GM13977 (cell line): ENCODE results near the gene SUMO4.

Experiments used
- DNase-seq: peaks from one replicate; pipeline ENCODE4 v3.0.0; 2012; ENCODE audit warnings: low spot score
- CTCF ChIP-seq: IDR thresholded peaks from 2 replicates; pipeline ENCODE4 v1.5.1; 2012; ENCODE audit warnings: mild to moderate bottlenecking, control low read depth; ENCODE audit not compliant: insufficient read depth; ENCODE audit errors: extremely low read depth, missing control alignments
- in situ Hi-C: fragments of 300-500 bp; cut with MboI; formaldehyde crosslinking; loops from one replicate; pipeline ENCODE4 v1.12.0; 2022; ENCODE audit warnings: low sequenced_read_pairs, low pct_unique_long_range_greater_than_20kb, mixed read lengths, inconsistent platforms; ENCODE audit not compliant: unreplicated experiment

The SUMO4 gene

DNA sequence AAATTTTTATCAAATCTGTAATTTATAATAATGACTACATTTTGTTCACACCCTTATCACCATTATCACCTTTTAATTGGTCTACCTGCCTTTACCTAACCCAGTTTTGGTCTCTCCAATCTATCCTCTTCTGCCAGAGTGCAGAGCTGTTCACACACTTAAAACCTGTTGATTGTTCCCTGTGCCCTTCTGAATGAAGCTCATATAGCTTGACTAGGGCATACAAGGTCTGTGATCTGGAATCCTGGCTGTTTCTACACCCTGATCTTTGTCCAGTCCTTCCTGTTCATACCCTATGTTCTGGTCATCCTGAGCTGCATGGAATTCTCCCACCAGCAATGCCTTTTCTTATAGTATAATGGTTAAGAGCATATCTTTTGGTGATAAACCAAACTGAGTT, 28.9 kb upstream of the SUMO4 start:
- no peak for DNase-seq
- no peak for TF ChIP-seq CTCF
- in situ Hi-C loops = no loop called here

- DNase-seq = no peak
- in situ Hi-C loops = no loop called here
- no peak for TF ChIP-seq CTCF
Observed at GRCh38 chr6:149372062-149372461, 28.0 kb upstream of the SUMO4 start.

DNA sequence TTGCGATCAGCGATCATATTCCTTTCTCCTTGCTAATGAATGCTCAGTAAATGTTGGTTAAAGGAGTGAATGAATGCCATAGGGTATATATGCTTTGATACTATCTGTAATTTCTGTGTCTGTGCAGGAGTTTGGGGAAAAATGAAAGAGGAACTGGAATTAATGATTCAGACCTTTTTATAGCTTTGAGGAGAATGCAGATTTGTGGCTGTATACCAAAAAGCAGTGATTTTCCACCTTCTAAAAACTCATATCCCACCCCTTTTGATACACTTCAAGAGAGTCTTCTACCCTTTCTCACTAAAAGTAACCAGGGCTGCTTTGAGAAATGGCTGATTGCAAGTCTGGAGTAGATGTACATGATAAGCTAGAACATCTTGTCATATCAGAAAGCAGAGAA, 26.6 kb upstream of the SUMO4 start:
- in situ Hi-C loops = no loop called here
- no peak for DNase-seq
- TF ChIP-seq CTCF = no peak

- TF ChIP-seq CTCF = no peak
- in situ Hi-C loops = no loop called here
- DNase-seq = no peak
Observed at GRCh38 chr6:149379977-149380376, 20.1 kb upstream of the SUMO4 start.

DNA sequence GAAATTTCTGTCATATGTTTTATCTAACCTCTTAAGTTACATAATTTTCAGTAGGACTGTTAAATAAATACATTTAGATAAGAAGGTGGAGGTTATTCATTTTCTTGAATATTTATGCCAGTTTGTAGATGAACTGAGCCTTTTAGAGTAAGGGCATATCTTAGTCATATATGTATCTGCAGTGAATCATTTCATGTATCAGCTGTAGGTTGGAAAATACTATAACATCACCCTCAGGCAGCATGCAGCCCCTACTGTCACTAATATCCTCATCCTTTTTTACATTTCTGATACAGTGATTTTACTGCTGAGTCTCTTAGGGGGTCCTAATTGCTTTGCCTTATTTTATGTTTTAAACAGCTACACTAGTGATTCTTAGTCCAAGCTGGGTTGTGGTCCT, 19.5 kb upstream of the SUMO4 start:
- no peak for TF ChIP-seq CTCF
- no peak for DNase-seq
- in situ Hi-C loops = no loop called here

DNA sequence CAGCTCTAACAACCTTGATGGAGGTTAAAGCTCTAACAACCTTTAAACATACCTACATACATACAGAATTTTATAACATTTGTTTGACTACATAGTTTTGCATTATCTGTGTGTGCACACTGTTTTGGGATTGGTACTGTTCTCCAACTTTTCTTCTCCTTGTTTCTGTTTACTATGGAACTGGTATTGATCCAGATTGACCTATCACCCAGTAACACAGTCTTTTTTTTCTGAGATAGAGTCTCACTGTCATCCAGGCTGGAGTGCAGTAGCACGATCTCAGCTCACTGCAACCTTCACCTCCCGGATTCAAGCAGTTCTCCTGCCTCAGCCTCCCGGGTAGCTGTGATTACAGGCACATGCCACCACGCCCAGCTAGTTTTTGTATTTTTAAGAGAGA, 16.7 kb upstream of the SUMO4 start:
- TF ChIP-seq CTCF = no peak
- in situ Hi-C loops = no loop called here
- no peak for DNase-seq

GRCh38 chr6:149384464-149384863, 15.6 kb upstream of the SUMO4 start:
- no peak for DNase-seq
- TF ChIP-seq CTCF = no peak
- in situ Hi-C loops = no loop called here
